GM12865 (cell line): ENCODE measurements around the gene FMO5.

Source experiments
- DNase-seq: peaks from one replicate; pipeline ENCODE4 v3.0.0; 2010; ENCODE audit warnings: low read depth
- H3K4me3 ChIP-seq: 2 replicates; pipeline ENCODE4 v1.5.1; 2011; ENCODE audit warnings: mild to moderate bottlenecking, low read depth, low read length, control low read depth
- TF ChIP-seq, protein P1 (sequence below): IDR thresholded peaks from 2 replicates; pipeline ENCODE4 v1.5.1; 2011; ENCODE audit warnings: low read length, control low read depth, low read depth, inconsistent platforms; ENCODE audit not compliant: insufficient read depth; ENCODE audit errors: missing control alignments

Gene FMO5

GRCh38 chr1:147214325-147214724 lies 10.8 kb downstream of the FMO5 start:
- TF ChIP-seq, protein P1, sequence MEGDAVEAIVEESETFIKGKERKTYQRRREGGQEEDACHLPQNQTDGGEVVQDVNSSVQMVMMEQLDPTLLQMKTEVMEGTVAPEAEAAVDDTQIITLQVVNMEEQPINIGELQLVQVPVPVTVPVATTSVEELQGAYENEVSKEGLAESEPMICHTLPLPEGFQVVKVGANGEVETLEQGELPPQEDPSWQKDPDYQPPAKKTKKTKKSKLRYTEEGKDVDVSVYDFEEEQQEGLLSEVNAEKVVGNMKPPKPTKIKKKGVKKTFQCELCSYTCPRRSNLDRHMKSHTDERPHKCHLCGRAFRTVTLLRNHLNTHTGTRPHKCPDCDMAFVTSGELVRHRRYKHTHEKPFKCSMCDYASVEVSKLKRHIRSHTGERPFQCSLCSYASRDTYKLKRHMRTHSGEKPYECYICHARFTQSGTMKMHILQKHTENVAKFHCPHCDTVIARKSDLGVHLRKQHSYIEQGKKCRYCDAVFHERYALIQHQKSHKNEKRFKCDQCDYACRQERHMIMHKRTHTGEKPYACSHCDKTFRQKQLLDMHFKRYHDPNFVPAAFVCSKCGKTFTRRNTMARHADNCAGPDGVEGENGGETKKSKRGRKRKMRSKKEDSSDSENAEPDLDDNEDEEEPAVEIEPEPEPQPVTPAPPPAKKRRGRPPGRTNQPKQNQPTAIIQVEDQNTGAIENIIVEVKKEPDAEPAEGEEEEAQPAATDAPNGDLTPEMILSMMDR, result no peak
- H3K4me3 ChIP-seq, result no peak overlapping the region
- no peak for DNase-seq

- no peak overlapping the region for H3K4me3 ChIP-seq
- no peak for DNase-seq
- TF ChIP-seq, protein P1, result no peak
Measured at GRCh38 chr1:147213271-147213670, 11.9 kb downstream of the FMO5 start.

DNA sequence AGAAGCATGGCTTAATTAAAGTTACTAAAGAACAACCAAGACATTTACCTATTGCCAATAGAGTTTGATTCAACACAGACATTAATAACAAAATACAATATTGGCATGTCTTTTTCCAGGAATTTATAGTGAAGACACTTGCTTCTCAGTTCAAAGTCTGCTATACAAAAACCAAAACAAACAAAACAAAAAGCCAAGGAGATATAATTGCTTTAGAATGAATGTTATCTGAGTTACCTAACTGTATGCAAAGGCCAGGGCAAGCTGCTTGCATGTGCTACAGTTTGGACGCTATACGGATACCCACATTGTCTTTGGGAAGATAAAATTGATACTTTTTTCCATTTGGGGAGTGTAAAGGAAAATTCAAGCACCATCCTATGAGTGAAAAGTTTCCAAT lies 13.6 kb downstream of the FMO5 start:
- no peak overlapping the region for H3K4me3 ChIP-seq
- TF ChIP-seq, protein P1, result no peak
- DNase-seq, result no peak

- TF ChIP-seq, protein P1, result no peak
- no peak overlapping the region for H3K4me3 ChIP-seq
- DNase-seq, result no peak
Measured at GRCh38 chr1:147210987-147211386, 14.2 kb downstream of the FMO5 start.

DNA sequence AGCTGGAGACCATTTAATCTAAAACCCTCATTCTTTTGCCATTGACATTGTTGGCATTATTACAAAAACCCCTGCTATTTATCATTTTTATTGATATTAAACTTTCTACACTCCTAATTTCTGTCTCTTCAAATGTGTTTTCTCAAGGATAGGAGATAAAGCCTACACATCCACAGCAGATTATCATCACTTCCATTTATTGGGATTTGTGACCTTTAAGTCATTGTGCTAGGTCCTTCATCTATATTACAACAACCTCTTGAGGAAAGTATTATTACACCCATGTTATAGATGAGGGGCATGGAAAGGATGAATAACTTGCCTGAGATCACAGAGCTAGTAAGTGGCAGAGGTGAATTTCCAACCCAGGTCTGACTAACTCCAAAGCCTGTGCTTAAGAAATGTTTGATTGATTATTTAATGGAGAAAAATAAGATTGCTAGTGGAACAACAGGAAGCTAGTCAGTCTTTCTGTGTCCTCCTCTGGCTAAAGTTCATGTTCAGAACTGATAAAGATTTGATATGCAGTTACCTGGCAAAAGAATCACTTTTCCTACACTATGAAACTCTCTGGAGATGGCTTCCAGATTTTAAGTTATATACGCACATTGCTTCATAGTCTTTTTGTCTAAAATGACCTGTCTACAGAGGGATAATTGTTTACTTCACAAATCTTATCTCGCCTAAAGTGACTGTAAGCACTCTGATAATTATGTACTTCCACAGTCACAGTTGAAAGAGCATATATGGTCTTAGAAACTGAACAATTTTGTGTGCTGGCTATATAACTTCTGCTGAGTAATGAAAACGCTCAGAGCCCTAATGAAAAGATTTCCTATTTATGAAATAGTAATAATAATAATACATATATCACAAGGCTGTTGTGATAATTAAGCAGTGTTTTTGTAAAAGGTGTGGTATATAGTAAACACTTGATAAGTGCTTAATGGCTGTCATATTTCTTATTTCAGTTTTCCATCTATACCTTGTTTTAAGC lies 15.0 kb downstream of the FMO5 start:
- TF ChIP-seq, protein P1, result no peak
- H3K4me3 ChIP-seq, result no peak overlapping the region
- DNase-seq, result no peak

- H3K4me3 ChIP-seq, result no peak overlapping the region
- DNase-seq, result no peak
- TF ChIP-seq, protein P1, result no peak
Measured at GRCh38 chr1:147208619-147209018, 16.5 kb downstream of the FMO5 start.
